ENCODE data around the gene ZNF408.

Gene ZNF408

GRCh38 chr11:46676436-46677158 is 24.2 kb upstream of the ZNF408 start:
- DNase-seq, result no peak

GRCh38 chr11:46677169-46677568 is 23.7 kb upstream of the ZNF408 start:
- no peak for DNase-seq

- no peak for DNase-seq
Observed at GRCh38 chr11:46677991-46678740, 22.7 kb upstream of the ZNF408 start.

GRCh38 chr11:46678741-46679130 is 22.1 kb upstream of the ZNF408 start:
- no peak for DNase-seq

GRCh38 chr11:46679241-46680163 is 21.3 kb upstream of the ZNF408 start:
- DNase-seq, result no peak

- no peak for DNase-seq
Observed at GRCh38 chr11:46680164-46680760, 20.6 kb upstream of the ZNF408 start.

GRCh38 chr11:46680815-46681214 is 20.0 kb upstream of the ZNF408 start:
- DNase-seq, result no peak

GRCh38 chr11:46681814-46682213 is 19.0 kb upstream of the ZNF408 start:
- DNase-seq, result no peak

- no peak for DNase-seq
Observed at GRCh38 chr11:46682773-46683752, 17.8 kb upstream of the ZNF408 start.

- DNase-seq, result no peak
Observed at GRCh38 chr11:46684367-46684766, 16.5 kb upstream of the ZNF408 start.

GRCh38 chr11:46686886-46687795 is 13.7 kb upstream of the ZNF408 start:
- DNase-seq, result no peak

GRCh38 chr11:46690702-46691101 is 10.1 kb upstream of the ZNF408 start:
- no peak for DNase-seq

GRCh38 chr11:46692450-46692849 is 8.4 kb upstream of the ZNF408 start:
- no peak for DNase-seq

GRCh38 chr11:46693597-46694012 is 7.2 kb upstream of the ZNF408 start:
- no peak for DNase-seq

GRCh38 chr11:46694072-46694471 is 6.8 kb upstream of the ZNF408 start:
- DNase-seq, result no peak

- no peak for DNase-seq
Observed at GRCh38 chr11:46694607-46695006, 6.2 kb upstream of the ZNF408 start.

GRCh38 chr11:46695345-46696211 is 5.3 kb upstream of the ZNF408 start:
- no peak for DNase-seq

GRCh38 chr11:46696212-46696558 is 4.6 kb upstream of the ZNF408 start:
- DNase-seq, result no peak

- no peak for DNase-seq
Observed at GRCh38 chr11:46697303-46697702, 3.5 kb upstream of the ZNF408 start.

- no peak for DNase-seq
Observed at GRCh38 chr11:46697723-46698122, 3.1 kb upstream of the ZNF408 start.
